NCI-H345 treated with DMSO at 0.1 percent for 48 hours (cell line): ENCODE measurements around the gene CSH2.
"Not testable (repeated sequence)": the region's sequence is repeated elsewhere in the genome, so short reads cannot be mapped to it uniquely, and the experiment has no call there.

Experiments
- DNase-seq: peaks from one replicate; lab custom pipeline; 2025; ENCODE audit not compliant: unreplicated experiment; lab: John Stamatoyannopoulos, UW

The CSH2 gene

DNA sequence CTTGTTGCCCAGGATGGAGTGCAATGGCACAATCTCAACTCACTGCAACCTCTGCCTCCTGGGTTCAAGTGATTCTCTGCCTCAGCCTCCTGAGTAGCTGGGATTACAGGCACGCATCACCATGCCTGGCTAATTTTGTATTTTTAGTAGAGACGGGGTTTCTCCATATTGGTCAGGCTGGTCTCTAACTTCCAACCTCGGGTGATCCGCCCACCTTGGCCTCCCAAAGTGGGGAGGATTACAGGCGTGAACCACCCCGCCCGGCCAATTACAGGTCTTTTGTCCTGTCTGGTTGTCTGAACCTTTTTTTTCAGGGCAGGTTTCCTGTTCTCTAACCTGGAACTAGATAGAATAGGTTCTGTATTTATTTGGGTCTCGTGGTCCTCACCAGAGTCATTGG lies 17.1 kb downstream of the CSH2 start:
- not testable (repeated sequence) for DNase-seq

DNA sequence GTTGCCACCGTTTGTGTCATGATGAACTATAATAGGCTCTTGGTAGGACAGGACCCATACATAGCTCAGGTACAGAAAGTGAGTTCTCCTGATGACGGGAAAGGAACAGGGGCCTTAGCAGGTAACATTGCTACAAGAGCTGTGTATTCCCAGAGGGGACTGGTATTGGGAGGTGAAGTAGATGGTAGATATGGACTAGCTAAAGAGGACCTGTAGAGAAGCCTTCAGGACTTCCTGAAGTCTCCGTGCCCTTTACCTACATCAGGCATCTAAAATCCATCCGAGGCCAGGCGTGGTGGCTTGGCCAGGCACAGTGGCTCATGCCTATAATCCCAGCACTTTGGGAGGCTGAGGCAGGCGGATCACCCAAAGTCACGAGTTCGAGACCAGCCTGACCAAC lies 18.3 kb downstream of the CSH2 start:
- no peak for DNase-seq

DNA sequence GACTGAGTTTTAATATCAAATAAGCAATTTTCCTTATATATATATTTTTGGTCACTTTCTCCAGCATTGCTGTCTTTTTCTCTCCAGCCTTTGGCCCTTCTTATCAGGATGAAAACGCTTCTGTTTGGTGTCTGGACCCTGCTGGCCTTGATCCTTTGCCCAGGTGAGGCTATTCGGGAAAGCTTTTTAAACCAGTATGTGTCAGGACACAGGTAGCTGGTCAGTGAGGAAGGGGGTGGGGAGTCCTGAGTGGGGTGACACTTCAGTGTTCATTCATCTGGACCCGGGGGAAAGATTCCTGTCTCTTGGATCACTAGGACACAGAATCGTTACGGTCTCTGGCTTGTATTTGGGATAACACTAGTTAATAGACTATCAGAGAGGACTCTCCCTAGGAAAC lies 18.8 kb downstream of the CSH2 start:
- DNase-seq: no peak

DNA sequence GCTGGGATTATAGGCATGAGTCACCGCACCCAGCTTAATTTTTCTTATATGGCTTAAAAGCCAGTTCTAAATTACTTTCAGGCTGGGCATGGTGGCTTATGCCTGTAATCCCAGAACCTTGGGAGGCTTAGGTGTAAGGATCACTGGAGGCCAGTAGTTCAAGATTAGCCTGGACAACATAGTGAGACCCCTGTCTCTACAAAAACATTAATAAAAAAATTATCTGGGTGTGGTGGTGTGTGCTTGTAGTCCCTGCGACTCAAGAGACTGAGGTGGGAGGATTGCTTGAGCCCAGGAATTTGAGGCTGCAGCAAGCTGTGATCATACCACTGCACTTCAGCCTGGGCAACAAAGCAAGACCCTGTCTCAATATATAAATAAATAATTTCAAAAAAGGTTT lies 20.2 kb downstream of the CSH2 start:
- no peak for DNase-seq

DNA sequence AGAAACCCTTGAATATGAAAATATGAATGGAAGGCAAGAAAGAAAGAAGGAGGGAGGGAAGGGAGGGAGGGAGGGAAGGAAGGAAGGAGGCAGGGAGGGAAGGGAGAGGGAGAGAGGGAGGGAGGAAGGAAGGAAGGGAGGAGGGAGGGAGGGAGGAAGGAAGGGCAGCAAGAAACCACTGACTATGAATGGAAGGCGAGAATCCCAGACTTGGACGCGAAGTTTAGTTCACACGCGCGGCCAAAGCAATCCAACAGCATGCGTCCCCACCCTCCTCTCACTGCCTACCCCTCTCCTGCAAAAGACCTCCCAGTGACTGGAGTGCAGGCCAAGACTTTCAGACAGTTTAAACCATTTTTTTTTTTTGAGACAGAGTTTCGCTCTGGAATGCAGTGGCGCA lies 23.1 kb downstream of the CSH2 start:
- DNase-seq: no peak

DNA sequence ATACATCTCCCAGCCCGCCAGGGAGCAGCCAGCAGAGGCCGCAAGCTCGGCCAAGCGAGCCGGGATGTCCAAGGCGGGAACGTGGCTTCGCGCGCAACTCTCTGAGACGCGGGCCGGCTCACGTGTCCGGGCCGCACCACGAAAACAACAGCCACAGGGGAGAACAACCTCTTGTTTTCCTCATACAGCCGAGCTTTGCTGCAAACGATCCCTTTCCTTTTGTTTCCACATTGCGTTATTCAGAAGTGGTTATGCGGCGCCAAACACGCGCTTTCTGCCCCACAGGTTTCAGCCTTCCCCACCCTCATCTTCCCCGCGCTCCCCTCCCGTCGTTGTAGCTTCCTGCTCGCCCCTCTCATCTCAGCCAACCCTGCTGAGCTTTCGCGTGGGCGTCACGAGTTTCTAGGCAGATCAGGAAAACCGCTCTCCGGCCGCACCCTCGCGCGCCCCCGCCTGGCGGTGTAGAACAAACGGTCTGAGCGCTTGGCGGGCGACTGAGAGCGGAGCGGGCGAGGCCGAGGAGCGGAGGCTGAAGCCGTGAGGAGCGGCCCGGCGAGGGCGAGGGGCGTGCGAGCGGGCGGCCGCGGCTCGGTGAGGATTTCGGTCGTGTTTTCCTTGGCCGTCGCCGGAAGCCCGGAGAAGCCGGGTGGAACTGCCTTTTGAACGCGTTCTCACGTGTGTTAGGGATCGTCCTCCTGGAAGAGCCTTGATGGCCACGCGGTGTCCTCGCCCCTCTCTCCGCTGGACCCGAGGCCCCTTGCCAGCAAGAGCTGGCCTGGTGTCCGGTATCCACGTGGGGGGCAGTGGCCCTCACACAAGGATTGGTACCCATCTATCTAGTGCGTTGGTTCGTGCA lies 24.4 kb downstream of the CSH2 start:
- no peak for DNase-seq

DNA sequence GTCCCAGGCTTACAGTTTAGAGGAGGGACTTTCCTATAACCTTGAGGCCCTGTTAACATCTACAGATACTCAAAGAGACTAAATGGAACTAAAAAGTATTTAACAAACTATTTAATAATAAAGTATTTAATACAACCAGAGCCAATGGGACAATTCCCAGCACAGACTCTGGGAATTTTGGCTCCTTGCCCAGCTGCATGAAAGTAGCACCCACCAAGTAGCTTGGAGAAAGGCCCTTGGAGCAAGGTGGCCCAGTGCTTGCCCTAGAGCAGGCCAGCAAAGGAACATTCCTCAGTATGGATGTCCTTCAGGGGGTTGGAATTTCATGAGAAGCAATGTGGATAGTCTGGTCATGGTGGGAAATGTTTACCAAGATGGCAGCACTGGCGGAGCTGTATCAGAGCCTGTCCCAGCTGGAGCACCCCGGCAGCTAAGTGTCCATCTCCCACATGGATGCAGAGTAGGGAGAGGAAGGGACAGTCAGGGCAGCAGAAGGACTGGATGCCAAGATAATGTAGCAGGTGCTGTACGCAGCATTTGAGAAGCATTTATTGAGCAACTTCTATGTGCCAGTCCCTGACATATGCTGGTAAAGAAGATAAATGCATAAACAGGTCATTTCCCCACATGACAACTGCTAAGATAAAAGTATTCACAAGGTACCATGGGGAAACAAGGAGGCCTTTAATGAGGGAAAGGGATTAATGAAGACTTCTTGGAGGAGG lies 25.8 kb downstream of the CSH2 start:
- DNase-seq: no peak

DNA sequence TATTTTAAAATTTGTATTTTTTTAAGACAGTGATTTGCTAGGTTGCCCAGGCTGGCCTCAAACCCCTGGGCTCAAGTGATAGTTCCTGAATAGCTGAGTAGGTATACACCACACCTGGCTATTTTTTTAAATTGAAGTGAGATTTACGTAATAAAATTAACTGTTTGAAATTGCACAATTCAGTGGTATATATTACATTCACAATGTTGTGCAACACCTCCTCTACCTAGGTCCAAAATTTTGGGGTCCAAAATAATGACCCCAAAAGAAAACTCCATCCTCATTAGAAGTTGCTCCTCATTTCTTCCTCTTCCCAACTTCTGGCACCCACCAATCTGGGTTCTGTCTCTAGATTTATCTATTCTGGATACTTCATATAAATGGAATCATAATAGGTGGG lies 28.0 kb downstream of the CSH2 start:
- no peak for DNase-seq

DNA sequence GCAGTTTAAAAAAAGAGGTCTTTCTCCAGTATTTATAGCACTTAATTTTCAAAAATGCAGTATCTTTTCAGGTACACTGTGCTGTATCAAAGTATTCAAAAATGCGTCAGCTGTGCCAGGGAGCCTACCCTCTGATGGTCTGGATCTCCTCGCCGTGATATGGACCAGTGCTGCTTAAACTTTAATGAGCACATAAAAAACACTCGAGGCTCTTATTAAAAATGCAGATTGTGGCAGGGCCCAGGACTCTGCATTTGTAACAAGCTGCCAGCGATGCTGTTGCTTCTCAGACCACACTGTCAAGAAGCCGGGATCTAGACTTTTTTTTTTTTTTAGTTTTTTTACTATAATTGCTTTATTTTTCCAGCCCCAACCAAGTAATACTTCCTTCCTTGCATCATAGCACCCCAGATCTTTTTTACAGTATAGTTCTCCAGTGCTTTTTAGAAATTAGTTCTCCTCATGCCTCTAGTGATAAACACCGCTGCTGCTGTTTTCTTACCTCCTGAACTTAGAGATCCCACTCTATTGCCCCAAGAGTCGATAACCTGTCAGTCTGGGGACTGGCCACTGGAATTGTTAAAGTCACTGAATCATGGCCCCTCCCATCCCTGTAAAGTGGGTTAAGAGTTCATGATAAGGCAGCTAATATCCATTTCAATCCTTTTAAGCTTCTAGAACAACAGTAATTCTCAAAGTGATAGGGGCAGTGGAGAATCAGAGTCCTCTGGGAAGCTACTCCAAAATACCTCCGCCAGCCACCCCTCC lies 29.4 kb downstream of the CSH2 start:
- DNase-seq: no peak

DNA sequence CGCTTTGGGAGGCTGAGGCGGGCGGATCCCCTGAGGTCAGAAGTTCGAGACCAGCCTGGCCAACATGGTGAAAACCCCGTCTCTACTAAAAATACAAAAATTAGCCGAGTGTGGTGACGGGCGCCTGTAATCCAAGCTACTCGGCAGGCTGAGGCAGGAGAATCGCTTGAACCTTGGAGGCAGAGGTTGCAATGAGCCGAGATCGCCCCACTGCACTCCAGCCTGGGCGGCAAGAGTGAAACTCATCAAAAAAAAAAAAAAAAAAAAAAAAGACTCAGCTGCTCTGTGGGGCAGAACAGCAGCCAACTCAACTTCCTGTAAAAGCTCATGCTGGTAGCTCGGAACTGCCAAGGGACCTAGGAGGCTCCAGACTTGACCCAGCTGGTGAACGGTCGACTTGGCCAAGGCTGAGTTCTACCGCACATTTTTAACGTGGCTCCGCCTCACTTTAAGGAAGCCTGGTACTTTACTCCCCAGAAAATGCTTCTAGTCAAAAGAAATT lies 30.0 kb downstream of the CSH2 start:
- not testable (repeated sequence) for DNase-seq

DNA sequence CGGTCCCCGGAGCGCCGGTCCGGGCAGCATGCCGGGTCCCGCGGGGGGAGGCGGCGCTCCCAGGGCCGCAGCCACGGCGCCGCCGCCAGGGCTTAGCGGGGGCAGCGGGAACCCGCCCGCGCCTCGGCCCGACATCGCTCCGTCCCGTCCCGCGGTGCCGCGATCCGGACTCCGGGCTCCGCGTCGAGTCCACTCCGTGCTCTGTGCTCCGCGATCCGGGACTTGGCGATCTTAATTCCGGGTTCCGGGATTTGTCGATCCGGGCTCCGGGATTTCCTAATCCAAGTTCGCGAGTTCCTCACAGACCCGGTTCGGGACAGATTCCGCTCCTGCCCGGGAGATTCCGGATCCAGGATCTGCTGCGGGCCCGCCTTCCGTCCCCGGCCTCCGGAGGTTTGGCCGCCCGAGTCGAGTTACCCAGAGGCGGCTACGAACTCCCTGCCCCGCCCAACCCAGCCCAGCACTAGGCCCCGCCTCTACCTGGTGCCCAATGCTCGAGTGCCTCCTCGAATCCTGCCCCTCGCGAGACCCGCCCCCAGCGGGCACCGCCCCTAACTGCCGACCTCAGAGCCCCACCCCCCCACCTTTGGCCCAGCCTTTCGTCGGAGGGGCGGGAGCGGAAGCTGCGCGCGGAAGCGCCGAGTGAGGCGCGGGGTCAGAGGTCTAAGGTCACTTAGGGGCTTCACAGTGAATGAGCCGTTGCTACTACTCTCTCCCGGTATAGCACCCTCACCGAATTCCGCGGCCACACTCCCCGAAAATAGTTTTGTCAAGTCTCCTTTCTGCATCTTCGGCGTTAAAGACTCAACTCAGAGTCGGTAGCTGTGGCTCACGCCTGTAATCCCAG lies 30.7 kb downstream of the CSH2 start, which contains the start of gene SMARCD2:
SMARCD2 (minus strand) TSS at position 146 of the 847 bp plus-strand sequence; CDS start at position 135, 11 bp downstream.
- DNase-seq: peak; percentile 91

DNA sequence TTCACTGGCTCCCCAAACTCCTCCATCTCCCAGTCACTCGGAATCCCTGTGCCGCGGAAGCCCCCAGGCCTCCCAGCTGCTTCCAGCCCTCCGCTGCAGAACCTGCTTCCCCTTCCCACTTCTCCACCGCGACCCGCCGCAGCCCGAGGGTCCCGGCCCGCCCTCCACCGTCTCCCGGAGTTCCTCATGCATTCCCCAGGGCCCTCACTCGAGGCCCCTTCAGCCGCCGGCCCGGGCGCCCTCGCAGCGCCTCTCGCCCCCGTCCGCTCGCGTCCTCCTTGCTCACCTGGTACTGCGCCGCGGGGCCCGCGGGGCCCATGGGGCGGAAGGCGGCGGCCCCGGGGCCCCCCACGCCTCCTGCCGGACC lies 31.3 kb downstream of the CSH2 start:
- DNase-seq: no peak

DNA sequence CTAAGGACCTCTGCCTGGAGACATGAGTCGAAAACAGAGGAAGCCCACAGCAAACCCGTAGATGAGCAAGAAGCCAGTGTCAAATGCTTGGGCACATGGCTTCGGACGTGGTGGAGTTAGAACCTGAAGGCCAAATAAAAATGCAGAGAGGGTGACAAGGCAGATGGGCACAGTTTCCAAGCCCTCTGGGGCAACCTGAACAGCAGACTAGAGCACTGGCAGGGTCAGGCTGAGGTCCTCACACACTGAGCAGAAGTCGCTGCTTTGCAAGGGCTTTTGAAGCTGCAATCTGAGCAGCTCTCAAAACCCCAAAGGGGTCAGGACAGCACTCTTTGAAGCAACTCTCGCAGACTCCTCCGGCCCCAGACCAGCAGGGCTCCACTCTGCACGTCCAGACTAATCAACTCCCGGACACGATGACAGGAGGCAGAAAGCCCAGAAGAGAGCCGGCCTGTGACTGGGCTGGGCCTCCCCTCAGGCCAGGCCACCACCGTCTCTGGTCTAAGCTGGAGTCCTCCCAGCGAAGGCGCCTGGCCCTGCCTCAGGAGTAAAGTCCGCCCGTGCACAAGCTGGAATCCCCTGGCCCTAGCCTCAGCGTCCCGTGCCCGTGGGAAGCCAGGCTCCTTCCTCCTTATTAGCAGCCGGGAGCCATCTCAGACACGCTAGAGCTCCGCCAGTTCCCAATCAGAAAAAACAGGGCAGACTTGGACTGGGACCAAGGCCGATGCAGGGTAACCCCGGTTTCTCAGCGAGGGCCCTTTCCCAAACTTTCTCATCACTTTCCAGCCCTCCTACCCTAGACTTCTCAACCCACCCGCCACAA lies 31.9 kb downstream of the CSH2 start:
- DNase-seq: no peak

DNA sequence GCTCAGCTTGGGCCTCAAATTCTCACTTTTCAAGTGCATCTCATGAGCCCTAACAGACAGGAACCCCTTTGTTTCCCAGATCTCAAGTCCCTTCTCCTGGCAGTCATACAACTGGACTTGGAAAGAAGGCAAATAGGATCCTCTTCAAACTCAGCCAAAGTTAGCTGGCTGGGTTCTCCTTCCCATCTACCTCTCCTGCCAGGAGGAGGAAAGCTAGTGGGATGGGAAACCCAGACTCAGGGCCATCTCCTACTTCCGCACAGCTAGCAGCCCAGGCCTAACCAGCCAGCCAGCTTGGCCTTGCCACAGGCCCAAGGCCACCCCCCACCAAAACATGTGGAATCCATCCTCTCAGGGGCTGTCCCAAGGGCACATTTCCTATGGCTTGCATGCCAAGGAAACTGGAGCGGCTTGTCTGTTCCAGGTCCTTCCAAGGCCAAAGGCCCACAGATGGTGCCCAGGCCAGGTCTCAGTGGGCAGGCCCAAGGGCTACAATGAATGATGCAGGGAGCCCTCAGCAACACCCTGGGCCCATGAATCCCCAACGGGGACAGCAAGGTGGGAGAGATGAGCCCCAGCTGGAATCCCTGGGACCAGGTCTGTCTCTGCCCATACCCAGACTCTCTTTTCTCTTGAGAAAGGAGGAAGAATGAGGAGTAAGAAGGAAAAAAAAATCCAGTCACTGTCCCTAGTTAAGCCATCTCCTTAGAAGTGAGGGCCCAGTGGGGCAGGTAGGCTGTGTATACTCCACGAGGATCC lies 32.7 kb downstream of the CSH2 start:
- no peak for DNase-seq

DNA sequence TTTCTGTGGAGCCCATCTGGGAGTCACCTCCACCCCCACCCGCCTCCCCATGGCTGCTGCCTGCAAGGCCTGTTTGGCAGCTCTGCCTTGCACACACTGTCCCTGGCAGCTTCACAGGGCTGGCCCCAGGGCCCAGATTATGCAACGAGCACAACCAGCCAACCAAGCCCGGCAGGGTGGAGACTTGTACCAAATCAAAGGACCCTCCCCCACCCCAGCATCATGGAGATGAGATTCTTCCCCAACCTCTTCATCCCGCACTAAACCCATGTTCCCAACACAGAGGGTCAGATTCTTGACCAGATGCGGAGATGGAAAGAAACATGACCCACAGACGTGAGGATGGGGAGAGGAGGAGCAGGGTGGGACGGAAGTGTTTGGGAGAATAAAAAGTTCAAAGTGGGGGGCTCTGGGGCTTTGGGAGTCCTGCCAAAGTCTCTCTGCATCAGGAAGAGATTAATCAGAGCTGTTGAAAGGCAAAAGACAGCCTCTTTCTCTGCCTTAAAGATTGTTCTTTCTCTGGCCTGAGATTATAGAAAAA lies 34.8 kb downstream of the CSH2 start:
- no peak for DNase-seq

DNA sequence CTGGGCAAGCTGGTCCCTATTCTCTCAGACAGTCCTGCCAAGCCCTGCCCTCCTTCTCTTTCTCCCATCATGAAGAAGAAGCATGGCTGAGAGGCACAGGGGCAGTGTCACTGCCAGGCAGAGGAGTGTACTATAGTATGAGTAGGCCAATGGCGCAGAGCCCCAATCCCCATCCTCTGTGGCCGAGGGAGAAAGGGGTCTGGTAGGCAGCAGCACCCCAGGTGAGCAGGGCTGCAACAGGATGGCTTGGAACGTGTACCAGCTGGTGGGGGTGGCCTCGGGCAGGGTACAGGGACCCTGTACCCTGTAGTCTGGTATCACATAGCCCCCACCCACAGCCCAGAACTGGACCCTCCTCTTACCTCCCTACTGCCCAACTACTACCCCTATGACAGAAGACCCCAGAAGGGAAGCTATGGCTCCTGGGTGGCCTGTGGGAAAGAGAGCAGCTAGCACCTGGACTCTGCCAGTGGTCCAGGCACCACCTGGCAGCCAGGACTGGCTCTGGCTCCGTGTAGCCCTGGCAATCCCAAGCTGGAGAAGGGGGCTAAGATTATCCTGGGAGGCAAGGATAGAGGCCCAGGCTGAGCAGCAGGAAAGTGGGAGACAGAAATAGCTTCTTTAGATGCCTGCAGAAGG lies 35.4 kb downstream of the CSH2 start:
- DNase-seq: no peak

DNA sequence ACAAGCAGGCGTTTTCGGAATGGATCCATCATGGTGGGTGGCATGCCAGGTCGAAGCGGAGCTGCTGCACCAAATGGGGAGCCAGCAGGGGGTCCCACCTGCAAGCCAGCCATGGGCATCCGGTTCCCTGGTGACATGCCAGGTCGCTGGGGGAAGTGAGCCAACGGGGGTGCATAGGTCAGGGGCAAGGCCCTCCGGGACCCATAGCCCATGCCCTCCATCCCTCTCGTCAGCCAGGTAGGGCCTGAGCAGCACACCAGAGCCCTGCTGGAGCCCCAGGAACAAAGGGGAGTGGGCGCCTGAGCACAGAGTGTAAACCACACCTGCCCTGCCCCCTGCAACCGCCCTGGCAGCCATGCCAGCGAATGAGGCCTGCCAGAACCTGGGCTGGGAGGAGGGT lies 36.0 kb downstream of the CSH2 start:
- no peak for DNase-seq

DNA sequence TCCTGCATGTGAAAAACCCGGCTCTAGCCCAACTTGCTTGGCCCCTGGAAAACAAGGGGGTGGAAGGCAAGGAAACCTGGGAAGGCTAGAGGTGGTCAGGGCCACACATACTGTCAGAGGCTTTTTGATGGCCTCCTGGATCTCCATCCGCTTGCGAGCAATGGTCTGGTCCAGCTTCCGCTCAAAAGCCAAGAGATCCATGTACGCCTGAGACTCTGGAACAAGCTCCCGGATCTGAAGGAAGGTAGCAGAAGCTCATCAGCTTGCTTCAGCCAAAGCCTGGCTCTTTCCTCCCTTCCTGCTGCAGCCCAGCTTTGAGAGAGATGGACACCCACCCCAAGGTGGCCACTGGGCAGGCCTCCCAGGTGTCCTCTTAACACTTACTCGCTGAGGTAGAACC lies 36.7 kb downstream of the CSH2 start:
- no peak for DNase-seq
